Neural cell (in vitro differentiated cells): Measurements from ENCODE around the gene AGRN. TPM values are rescaled to one million over a fixed set of nuclear protein-coding genes. Genes with fewer than 3 reads are reported as not detected.
"Not testable (repeated sequence)": the region's sequence is repeated elsewhere in the genome, so short reads cannot be mapped to it uniquely, and the experiment has no call there.

ENCODE experiments used
- H2AFZ ChIP-seq: fragments of 200-600, 300-800 bp; sonication (generic), shearing (Covaris generic); 2 replicates; pipeline ENCODE4 v1.6.0; 2014; ENCODE audit warnings: low read depth, mild to moderate bottlenecking, antibody characterized with exemption, low read length, moderate library complexity
- H3F3A ChIP-seq: fragments of 200-600 bp; shearing (Covaris generic); 2 replicates; pipeline ENCODE4 v1.6.1; 2016; ENCODE audit warnings: mild to moderate bottlenecking, moderate library complexity, mixed read lengths, antibody characterized with exemption, low read length; ENCODE audit not compliant: insufficient read depth, poor library complexity, severe bottlenecking
- H3K27ac ChIP-seq: fragments of 200-600, 300-800 bp; sonication (generic), shearing (Covaris generic); 2 replicates; pipeline ENCODE4 v1.5.1; 2014; ENCODE audit warnings: mild to moderate bottlenecking, low read length, moderate library complexity
- H3K27me3 ChIP-seq: fragments of 300-800, 200-600 bp; sonication (generic), shearing (Covaris generic); 2 replicates; pipeline ENCODE4 v1.6.0; 2014; ENCODE audit warnings: mild to moderate bottlenecking, low read depth, low read length, moderate library complexity; ENCODE audit not compliant: insufficient read depth
- H3K36me3 ChIP-seq: fragments of 300-800, 200-600 bp; sonication (generic), shearing (Covaris generic); 2 replicates; pipeline ENCODE4 v1.5.1; 2014; ENCODE audit warnings: mild to moderate bottlenecking, antibody characterized with exemption, low read length, moderate library complexity; ENCODE audit not compliant: insufficient read depth
- H3K4me2 ChIP-seq: fragments of 300-800, 200-600 bp; sonication (generic), shearing (Covaris generic); 2 replicates; pipeline ENCODE4 v1.6.0; 2014; ENCODE audit warnings: mild to moderate bottlenecking, low read length
- H3K4me3 ChIP-seq: fragments of 300-800, 200-600 bp; sonication (generic), shearing (Covaris generic); 2 replicates; pipeline ENCODE4 v1.5.1; 2014; ENCODE audit warnings: mild to moderate bottlenecking, low read length, moderate library complexity
- H3K79me2 ChIP-seq: fragments of 200-600 bp; shearing (Covaris generic); replicated peaks from 2 replicates; pipeline ENCODE4 v1.6.0; 2014; ENCODE audit warnings: mild to moderate bottlenecking, low read length, moderate library complexity; ENCODE audit not compliant: insufficient read depth
- H3K9ac ChIP-seq: fragments of 300-800, 200-600 bp; sonication (generic), shearing (Covaris generic); 2 replicates; pipeline ENCODE4 v1.6.1; 2016; ENCODE audit warnings: mild to moderate bottlenecking, low read length, mixed read lengths
- H3K9me2 ChIP-seq: fragments of 200-600 bp; shearing (Covaris generic); 2 replicates; pipeline ENCODE4 v1.6.1; 2016; ENCODE audit warnings: mild to moderate bottlenecking, low read length, mixed read lengths; ENCODE audit not compliant: insufficient read depth
- H3K9me3 ChIP-seq: fragments of 200-600, 300-800 bp; sonication (generic), shearing (Covaris generic); 2 replicates; pipeline ENCODE4 v1.6.1; 2016; ENCODE audit warnings: mild to moderate bottlenecking, mixed run types, low read length, moderate library complexity, mixed read lengths
- H4K20me1 ChIP-seq: fragments of 200-600 bp; shearing (Covaris generic); 2 replicates; pipeline ENCODE4 v1.6.1; 2016; ENCODE audit warnings: mild to moderate bottlenecking, mixed run types; ENCODE audit not compliant: insufficient read depth
- EP300 ChIP-seq: fragments of 450-650 bp; conservative IDR thresholded peaks from 2 replicates; pipeline ENCODE4 v1.6.1; 2014; ENCODE audit warnings: antibody characterized with exemption, mild to moderate bottlenecking, moderate library complexity; ENCODE audit not compliant: poor library complexity, severe bottlenecking
- EZH2 ChIP-seq: fragments of 200-600, 300-800 bp; shearing (Covaris generic), sonication (generic); IDR thresholded peaks from 2 replicates; pipeline ENCODE4 v1.6.1; 2014; ENCODE audit warnings: antibody characterized with exemption, low read length, borderline replicate concordance, mild to moderate bottlenecking; ENCODE audit not compliant: insufficient read depth, poor library complexity, severe bottlenecking
- MXI1 ChIP-seq: fragments of 450-650 bp; conservative IDR thresholded peaks from 2 replicates; pipeline ENCODE4 v1.6.1; 2014; ENCODE audit warnings: antibody characterized with exemption, mild to moderate bottlenecking; ENCODE audit not compliant: poor library complexity, severe bottlenecking
- POLR2AphosphoS5 ChIP-seq: IDR thresholded peaks from 2 replicates; pipeline ENCODE4 v1.6.1; 2012
- RAD21 ChIP-seq: fragments of 450-650 bp; conservative IDR thresholded peaks from 2 replicates; pipeline ENCODE4 v1.6.1; 2014; ENCODE audit warnings: antibody characterized with exemption, mild to moderate bottlenecking, moderate library complexity
- SMC3 ChIP-seq: fragments of 450-650 bp; conservative IDR thresholded peaks from 2 replicates; pipeline ENCODE4 v1.6.1; 2014; ENCODE audit warnings: antibody characterized with exemption, mild to moderate bottlenecking, moderate library complexity; ENCODE audit not compliant: poor library complexity
- TAF1 ChIP-seq: IDR thresholded peaks from 2 replicates; pipeline ENCODE4 v1.6.1; 2012; ENCODE audit warnings: low read depth
- polyA plus RNA-seq: library from polyadenylated mRNA; depleted of rRNA; stranded (reverse); fragments of >200 nt; gene quantifications from 2 replicates; pipeline ENCODE4 v1.2.3, GENCODE V29; 2014
- TF ChIP-seq, protein P1 (sequence below): fragments of 450-650 bp; IDR thresholded peaks from 2 replicates; pipeline ENCODE4 v1.5.1; 2014; ENCODE audit warnings: antibody characterized with exemption, mild to moderate bottlenecking, moderate library complexity; ENCODE audit not compliant: poor library complexity, severe bottlenecking
- TF ChIP-seq, protein P2 (sequence below): IDR thresholded peaks from 2 replicates; pipeline ENCODE4 v1.6.1; 2012; ENCODE audit warnings: borderline replicate concordance

The AGRN gene
- polyA plus RNA-seq, 1 donor from 2014 or later, result 104 TPM

DNA sequence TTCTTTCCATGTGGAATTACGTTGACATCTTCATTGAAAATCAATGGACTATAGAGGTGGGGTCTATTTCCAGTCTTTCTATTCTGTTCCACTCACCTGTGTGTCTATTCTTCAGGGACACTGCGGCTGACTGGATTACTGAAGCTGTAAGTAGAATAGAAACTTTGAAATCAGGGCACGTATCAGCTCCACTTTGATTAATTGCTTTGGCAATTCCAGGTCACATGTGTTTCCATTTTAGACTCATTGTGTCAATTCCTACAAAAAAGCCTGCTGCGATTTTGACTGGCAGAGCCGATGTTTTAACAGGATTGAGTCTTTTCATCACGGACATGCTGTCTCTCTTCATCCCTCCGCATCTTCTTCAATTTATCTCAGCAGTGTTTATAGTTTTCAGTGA lies 75.1 kb downstream of the AGRN start:
- Histone ChIP-seq H2AFZ (no peak overlapping the region), H4K20me1 (no peaks in the 10 kb centered on the region), H3K27ac (no peak overlapping the region), H3K79me2 (no peaks in the 10 kb centered on the region), H3K4me3 (no peak overlapping the region), H3K9me3 (no peaks in the 10 kb centered on the region), H3F3A (no peaks in the 10 kb centered on the region), H3K9me2 (no peaks in the 10 kb centered on the region), H3K27me3 (no peaks in the 10 kb centered on the region), H3K36me3 (no peaks in the 10 kb centered on the region), H3K9ac (no peak overlapping the region), H3K4me2 (no peak overlapping the region)
- TF ChIP-seq, protein P1, sequence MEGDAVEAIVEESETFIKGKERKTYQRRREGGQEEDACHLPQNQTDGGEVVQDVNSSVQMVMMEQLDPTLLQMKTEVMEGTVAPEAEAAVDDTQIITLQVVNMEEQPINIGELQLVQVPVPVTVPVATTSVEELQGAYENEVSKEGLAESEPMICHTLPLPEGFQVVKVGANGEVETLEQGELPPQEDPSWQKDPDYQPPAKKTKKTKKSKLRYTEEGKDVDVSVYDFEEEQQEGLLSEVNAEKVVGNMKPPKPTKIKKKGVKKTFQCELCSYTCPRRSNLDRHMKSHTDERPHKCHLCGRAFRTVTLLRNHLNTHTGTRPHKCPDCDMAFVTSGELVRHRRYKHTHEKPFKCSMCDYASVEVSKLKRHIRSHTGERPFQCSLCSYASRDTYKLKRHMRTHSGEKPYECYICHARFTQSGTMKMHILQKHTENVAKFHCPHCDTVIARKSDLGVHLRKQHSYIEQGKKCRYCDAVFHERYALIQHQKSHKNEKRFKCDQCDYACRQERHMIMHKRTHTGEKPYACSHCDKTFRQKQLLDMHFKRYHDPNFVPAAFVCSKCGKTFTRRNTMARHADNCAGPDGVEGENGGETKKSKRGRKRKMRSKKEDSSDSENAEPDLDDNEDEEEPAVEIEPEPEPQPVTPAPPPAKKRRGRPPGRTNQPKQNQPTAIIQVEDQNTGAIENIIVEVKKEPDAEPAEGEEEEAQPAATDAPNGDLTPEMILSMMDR, result no peak
- TF ChIP-seq TAF1 (no peak), SMC3 (no peak), MXI1 (no peak), EZH2 (no peak), RAD21 (no peak), POLR2AphosphoS5 (no peak), EP300 (no peak)
- TF ChIP-seq, protein P2, sequence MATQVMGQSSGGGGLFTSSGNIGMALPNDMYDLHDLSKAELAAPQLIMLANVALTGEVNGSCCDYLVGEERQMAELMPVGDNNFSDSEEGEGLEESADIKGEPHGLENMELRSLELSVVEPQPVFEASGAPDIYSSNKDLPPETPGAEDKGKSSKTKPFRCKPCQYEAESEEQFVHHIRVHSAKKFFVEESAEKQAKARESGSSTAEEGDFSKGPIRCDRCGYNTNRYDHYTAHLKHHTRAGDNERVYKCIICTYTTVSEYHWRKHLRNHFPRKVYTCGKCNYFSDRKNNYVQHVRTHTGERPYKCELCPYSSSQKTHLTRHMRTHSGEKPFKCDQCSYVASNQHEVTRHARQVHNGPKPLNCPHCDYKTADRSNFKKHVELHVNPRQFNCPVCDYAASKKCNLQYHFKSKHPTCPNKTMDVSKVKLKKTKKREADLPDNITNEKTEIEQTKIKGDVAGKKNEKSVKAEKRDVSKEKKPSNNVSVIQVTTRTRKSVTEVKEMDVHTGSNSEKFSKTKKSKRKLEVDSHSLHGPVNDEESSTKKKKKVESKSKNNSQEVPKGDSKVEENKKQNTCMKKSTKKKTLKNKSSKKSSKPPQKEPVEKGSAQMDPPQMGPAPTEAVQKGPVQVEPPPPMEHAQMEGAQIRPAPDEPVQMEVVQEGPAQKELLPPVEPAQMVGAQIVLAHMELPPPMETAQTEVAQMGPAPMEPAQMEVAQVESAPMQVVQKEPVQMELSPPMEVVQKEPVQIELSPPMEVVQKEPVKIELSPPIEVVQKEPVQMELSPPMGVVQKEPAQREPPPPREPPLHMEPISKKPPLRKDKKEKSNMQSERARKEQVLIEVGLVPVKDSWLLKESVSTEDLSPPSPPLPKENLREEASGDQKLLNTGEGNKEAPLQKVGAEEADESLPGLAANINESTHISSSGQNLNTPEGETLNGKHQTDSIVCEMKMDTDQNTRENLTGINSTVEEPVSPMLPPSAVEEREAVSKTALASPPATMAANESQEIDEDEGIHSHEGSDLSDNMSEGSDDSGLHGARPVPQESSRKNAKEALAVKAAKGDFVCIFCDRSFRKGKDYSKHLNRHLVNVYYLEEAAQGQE, result no peak

DNA sequence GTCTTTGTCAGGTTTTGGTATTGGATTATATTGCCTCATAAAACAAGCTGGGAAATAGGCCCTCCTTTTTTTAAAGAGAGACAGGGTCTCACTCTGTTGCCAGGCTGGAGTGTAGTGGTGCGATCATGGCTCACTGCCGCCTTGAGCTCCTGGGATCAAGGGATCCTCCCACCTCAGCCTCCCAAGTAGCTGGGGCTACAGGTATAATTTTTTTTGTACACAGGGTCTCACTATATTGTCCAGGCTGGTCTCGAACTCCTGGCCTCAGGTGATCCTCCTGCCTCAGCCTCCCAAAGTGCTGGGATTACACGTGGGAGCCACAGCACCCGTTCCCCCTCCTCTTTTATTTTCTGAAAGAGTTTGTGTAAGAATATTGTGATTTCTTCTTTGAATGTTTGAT lies 76.2 kb downstream of the AGRN start:
- not testable (repeated sequence) for H3K79me2 ChIP-seq, H3K4me2 ChIP-seq, H3K9me2 ChIP-seq, H3K9me3 ChIP-seq, H3K27ac ChIP-seq, H4K20me1 ChIP-seq, H3K36me3 ChIP-seq, H3K27me3 ChIP-seq, H2AFZ ChIP-seq, H3K4me3 ChIP-seq, H3K9ac ChIP-seq, H3F3A ChIP-seq

DNA sequence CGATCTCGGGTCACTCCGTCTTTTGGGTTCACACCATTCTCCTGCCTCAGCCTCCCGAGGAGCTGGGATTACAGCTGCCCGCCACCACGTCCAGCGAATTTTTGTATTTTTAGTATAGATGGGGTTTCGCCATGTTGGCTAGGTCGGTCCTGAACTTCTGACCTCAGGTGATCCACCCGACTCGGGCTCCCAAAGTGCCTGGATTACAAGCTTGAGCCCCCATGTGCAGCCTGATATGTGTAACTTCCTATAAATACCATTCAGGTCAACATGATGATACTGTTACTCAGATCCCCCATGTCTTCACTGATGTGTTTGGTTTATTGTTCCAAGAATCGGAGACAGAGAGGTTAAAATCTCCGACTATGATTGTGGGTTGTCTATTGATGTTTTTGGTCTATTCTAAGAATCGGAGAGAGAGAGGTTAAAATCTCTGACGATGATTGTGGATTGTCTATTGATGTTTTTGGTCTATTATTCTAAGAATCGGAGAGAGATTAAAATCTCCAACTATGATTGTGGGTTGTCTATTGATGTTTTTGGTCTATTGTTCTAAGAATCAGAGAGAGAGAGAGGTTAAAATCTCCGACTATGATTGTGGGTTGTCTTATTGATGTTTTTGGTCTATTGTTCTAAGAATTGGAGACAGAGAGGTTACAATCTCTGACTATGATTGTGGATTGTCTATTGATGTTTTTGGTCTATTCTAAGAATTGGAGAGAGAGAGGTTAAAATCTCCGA lies 78.9 kb downstream of the AGRN start:
- H3K9ac ChIP-seq, result no peak overlapping the region
- H3K4me2 ChIP-seq, result no peak overlapping the region
- no peak overlapping the region for H3K4me3 ChIP-seq
- H3F3A ChIP-seq, result no peaks in the 10 kb centered on the region
- H3K9me3 ChIP-seq, result no peaks in the 10 kb centered on the region
- H3K79me2 ChIP-seq, result no peaks in the 10 kb centered on the region
- H3K27ac ChIP-seq, result no peak overlapping the region
- no peak overlapping the region for H2AFZ ChIP-seq
- H3K27me3 ChIP-seq, result no peaks in the 10 kb centered on the region
- no peaks in the 10 kb centered on the region for H3K9me2 ChIP-seq
- no peaks in the 10 kb centered on the region for H4K20me1 ChIP-seq
- H3K36me3 ChIP-seq, result no peaks in the 10 kb centered on the region
- no peak for TF ChIP-seq RAD21
- no peak for TF ChIP-seq EP300
- no peak for TF ChIP-seq MXI1
- no peak for TF ChIP-seq POLR2AphosphoS5
- TF ChIP-seq, protein P1, result no peak
- TF ChIP-seq TAF1, result no peak
- no peak for TF ChIP-seq EZH2
- TF ChIP-seq, protein P2, result no peak
- TF ChIP-seq SMC3, result no peak
